Esophagus squamous epithelium (tissue), 5 donors: ENCODE data around the gene TNIP1. TPM values are rescaled to one million over a fixed set of nuclear protein-coding genes. Genes with fewer than 3 reads are reported as not detected.

ENCODE experiments used
- DNase-seq: peaks from one replicate; lab custom pipeline; 2025; lab: John Stamatoyannopoulos, UW
- H3K27ac ChIP-seq, 4 donors: fragments of 200-600 bp; sonication (generic); one replicate each; pipeline ENCODE4 v1.5.1; 2016 to 2019; ENCODE audit warnings: mild to moderate bottlenecking in 1 of 4
- H3K27me3 ChIP-seq, 4 donors: fragments of 200-600 bp; sonication (generic); 1 replicate in 3 of 4; 2 replicates in 1 of 4; pipeline versions ENCODE4 v1.5.1 to v1.6.0; 2017 to 2021; ENCODE audit warnings: antibody characterized with exemption in 1 of 4
- H3K36me3 ChIP-seq, 3 donors: fragments of 200-600 bp; sonication (generic); one replicate each; pipeline ENCODE4 v1.5.1; 2016 to 2019
- H3K4me1 ChIP-seq, 3 donors: fragments of 200-600 bp; sonication (generic); one replicate each; pipeline ENCODE4 v1.5.1; 2017 to 2019
- H3K4me3 ChIP-seq, 4 donors: fragments of 200-600 bp; sonication (generic); 1 replicate in 3 of 4; 2 replicates in 1 of 4; pipeline ENCODE4 v1.5.1; 2016 to 2019; ENCODE audit warnings: mild to moderate bottlenecking in 2 of 4, moderate library complexity in 1 of 4
- H3K9me3 ChIP-seq, 3 donors: fragments of 200-600 bp; sonication (generic); one replicate each; pipeline ENCODE4 v1.5.1; 2016 to 2019
- POLR2A ChIP-seq, 4 donors: fragments of 450-650 bp; IDR thresholded peaks; one replicate each; pipeline ENCODE4 v1.6.1; 2017; ENCODE audit warnings: antibody characterized with exemption in 4 of 4, mild to moderate bottlenecking in 4 of 4, moderate library complexity in 3 of 4
- WGBS, 2 donors: methylation state at CpG; one replicate each; pipeline ENCODE4 v1.1.5; 2018; 5-methylcytosine and 5-hydroxymethylcytosine counted together
- intact Hi-C: fragments of 100-400 bp; cut with DNase I; formaldehyde crosslinking; loops from one replicate; pipeline ENCODE4 v1.15.0; 2022
- total RNA-seq, 4 donors: library from RNA; depleted of rRNA; stranded (reverse); fragments of >200 nt; gene quantifications; one replicate each; pipeline ENCODE4 v1.1.0, GENCODE V29; 2016
- TF ChIP-seq, protein P1 (sequence below), 6 experiments: fragments of 450-650 bp in 4 of 6; fragments of 200-600 bp in 2 of 6; sonication (generic) in 2 of 6; IDR thresholded peaks; one replicate each; pipeline ENCODE4 v1.5.1; 2016 to 2019; ENCODE audit warnings: antibody characterized with exemption in 6 of 6, mild to moderate bottlenecking in 4 of 6, moderate library complexity in 4 of 6
- donor health status: DM: yes; HTN: yes; CAD: no.

TNIP1 gene
- total RNA-seq, 4 donors from 2014 or later, result 55.5 to 109 (median 95.4) TPM

DNA sequence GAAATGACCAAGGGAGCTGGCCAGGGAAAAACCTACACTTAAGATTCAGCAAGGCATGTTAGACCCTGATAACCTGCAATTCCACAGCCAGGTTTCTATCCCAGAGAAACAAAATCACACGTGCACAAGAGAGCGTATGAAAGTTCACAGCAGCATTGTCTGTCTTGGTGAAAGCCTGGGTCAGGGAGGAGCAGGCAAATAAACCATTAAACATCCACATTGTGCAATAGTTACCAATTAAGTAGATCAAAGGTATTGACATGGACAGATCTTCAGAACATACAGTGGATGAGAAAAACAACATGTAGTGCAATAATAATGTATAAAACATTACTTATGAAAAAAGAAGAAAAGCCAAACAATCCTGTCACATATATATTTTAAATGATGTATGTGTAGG lies 76.3 kb downstream of the TNIP1 start:
- TF ChIP-seq POLR2A (IDR thresholded peaks at IDR 0.05), result no peak
- TF ChIP-seq, protein P1, sequence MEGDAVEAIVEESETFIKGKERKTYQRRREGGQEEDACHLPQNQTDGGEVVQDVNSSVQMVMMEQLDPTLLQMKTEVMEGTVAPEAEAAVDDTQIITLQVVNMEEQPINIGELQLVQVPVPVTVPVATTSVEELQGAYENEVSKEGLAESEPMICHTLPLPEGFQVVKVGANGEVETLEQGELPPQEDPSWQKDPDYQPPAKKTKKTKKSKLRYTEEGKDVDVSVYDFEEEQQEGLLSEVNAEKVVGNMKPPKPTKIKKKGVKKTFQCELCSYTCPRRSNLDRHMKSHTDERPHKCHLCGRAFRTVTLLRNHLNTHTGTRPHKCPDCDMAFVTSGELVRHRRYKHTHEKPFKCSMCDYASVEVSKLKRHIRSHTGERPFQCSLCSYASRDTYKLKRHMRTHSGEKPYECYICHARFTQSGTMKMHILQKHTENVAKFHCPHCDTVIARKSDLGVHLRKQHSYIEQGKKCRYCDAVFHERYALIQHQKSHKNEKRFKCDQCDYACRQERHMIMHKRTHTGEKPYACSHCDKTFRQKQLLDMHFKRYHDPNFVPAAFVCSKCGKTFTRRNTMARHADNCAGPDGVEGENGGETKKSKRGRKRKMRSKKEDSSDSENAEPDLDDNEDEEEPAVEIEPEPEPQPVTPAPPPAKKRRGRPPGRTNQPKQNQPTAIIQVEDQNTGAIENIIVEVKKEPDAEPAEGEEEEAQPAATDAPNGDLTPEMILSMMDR (IDR thresholded peaks at IDR 0.05), result no peak
- intact Hi-C loops, result loop anchor here (5.0 kb wide), 1 partner anchor 108 kb away; no protein-coding TSS in a partner anchor
- Histone ChIP-seq H3K4me1 (peaks cover 10 to 75% (median 37%) of the 10 kb centered on the region in 3 donors), H3K9me3 (no peaks in the 10 kb centered on the region), H3K27ac (peak overlapping the region; percentile 28 to 93 (median 78)), H3K27me3 (no peaks in the 10 kb centered on the region), H3K36me3 (no peaks in the 10 kb centered on the region), H3K4me3 (no peak overlapping the region)
- 81 to 91% methylated on average over 2 of the region's 2 CpGs for WGBS, 2 donors
- DNase-seq, result no peak

DNA sequence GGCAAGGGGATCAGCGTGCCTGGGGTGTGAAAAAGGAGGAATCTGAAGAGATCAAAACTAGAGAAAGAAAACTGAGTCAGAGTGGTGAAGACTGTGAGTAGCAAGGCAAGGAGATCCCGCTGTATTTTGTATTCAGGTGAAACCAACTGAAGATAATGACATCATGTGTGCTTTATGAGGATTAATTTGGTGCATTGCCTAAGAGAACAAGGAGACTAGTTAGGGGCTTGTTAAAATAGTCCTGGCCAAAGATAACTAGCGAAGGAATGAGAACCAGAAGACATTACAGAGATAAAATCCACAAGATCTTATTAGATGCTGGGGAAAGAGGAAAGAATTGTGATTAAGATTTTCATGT lies 77.4 kb downstream of the TNIP1 start:
- no peak for DNase-seq
- Histone ChIP-seq H3K27me3 (no peaks in the 10 kb centered on the region), H3K27ac (peak overlapping the region; percentile 28 to 87 (median 68)), H3K4me3 (no peak overlapping the region), H3K4me1 (peaks cover 10 to 72% (median 37%) of the 10 kb centered on the region in 3 donors), H3K9me3 (no peaks in the 10 kb centered on the region), H3K36me3 (no peaks in the 10 kb centered on the region)
- TF ChIP-seq POLR2A (IDR thresholded peaks at IDR 0.05), result no peak
- TF ChIP-seq, protein P1 (IDR thresholded peaks at IDR 0.05), result no peak
- intact Hi-C loops, result loop anchor here (5.0 kb wide), 1 partner anchor 109 kb away; no protein-coding TSS in a partner anchor
- 76 to 77% methylated on average over 3 of the region's 3 CpGs for WGBS, 2 donors

DNA sequence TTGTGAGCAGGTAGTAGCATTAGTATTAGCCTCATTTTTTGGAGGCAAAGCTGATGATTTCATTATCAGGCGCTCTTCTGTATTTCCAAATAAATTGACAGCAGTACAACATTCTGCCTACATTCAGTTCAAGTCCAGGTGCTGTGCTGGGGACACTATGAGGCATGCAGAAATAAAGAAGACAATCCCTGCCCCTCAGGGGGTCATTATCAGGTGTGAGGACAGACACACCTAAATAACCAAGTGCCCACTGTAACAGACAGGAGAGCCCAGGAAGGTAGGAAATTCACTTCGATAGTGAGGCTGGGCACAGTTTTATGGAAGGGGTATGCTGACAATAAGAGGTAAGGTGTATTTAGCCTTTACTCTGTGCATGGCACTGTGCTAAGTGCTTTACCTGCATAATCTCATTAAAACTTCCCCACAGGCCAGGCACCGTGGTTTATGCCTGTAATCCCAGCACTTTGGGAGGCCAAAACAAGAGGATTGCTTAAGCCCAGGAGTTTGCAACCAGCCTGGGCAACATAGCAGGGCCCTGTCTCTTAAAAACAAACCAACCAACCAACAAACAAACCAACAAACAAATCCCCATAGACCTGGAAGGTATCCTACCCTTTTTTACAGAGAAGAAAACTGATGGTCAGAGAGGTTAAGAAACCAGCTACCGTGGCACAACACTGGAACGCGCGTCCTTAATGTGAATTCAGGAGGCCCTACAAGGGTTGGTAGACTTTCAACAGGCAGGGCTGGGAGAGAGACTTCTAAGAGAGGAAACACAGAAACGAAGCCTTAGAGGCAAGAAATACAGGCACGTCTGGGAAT lies 77.9 kb downstream of the TNIP1 start:
- TF ChIP-seq, protein P1 (IDR thresholded peaks at IDR 0.05), result no peak
- TF ChIP-seq POLR2A (IDR thresholded peaks at IDR 0.05), result no peak
- no peak for DNase-seq

DNA sequence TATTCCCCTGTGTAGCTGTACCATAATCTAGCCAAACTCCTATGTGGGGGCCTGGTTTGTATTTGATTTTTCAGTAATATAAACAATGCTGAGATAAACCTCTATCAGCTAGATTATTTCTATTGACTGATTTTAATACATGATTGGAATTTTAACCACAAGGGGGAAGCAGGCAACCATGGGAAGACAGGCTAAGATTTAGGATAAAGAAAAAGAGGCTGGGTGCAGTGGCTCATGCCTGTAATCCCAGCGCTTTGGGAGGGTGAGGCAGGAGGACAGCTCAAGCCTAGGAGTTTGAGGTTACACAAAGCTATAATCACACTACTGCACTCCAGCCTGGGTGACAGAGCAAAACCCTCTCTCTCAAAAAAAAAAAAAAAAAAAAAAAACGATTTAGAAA lies 78.6 kb downstream of the TNIP1 start:
- WGBS, 2 donors, result 31 to 39% methylated on average over 2 of the region's 2 CpGs
- Histone ChIP-seq H3K4me3 (no peak overlapping the region), H3K4me1 (peaks cover 2 to 60% (median 27%) of the 10 kb centered on the region in 3 donors), H3K9me3 (no peaks in the 10 kb centered on the region), H3K36me3 (no peaks in the 10 kb centered on the region), H3K27me3 (no peaks in the 10 kb centered on the region), H3K27ac (no peak overlapping the region)
- DNase-seq, result no peak
- no peak for TF ChIP-seq POLR2A (IDR thresholded peaks at IDR 0.05)
- TF ChIP-seq, protein P1 (IDR thresholded peaks at IDR 0.05), result peak in 5 of 6 experiments; percentile 65 to 80 (median 68)
- intact Hi-C loops, result loop anchor here (5.0 kb wide), 1 partner anchor 110 kb away; no protein-coding TSS in a partner anchor

More for the DNA sequence above, 77.9 kb downstream of the TNIP1 start:
- Histone ChIP-seq H3K36me3 (no peaks in the 10 kb centered on the region), H3K4me1 (peaks cover 9 to 67% (median 33%) of the 10 kb centered on the region in 3 donors), H3K4me3 (no peak overlapping the region), H3K9me3 (no peaks in the 10 kb centered on the region), H3K27me3 (no peaks in the 10 kb centered on the region), H3K27ac (peak overlapping the region; percentile 28 to 87 (median 68))
- 75 to 77% methylated on average over 9 of the region's 9 CpGs for WGBS, 2 donors
- intact Hi-C loops, result loop anchor here (5.0 kb wide), 1 partner anchor 109 kb away; no protein-coding TSS in a partner anchor

DNA sequence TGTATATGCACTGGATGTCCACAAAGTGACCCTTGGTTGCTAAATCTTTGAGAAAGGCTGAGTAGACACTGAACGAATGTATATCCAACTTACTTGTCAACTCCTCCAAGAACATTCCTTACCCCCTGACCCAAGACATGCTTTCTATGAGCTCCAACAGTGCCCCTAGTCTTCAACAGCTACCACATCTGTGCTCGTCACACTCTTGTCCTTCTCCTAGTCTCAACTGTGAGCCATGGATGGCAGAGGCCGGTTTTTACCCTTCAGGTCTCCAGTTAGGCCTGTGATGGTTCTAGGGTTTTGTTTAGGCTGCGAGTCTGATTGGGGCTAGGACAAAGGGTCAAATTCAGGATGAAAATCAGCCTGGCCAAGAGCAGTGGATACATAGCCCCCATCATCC lies 79.4 kb downstream of the TNIP1 start:
- Histone ChIP-seq H3K9me3 (no peaks in the 10 kb centered on the region), H3K27me3 (no peaks in the 10 kb centered on the region), H3K36me3 (no peaks in the 10 kb centered on the region), H3K27ac (no peak overlapping the region), H3K4me1 (peaks cover 0 to 52% (median 19%) of the 10 kb centered on the region in 3 donors), H3K4me3 (no peak overlapping the region)
- WGBS, 2 donors, result 75 to 95% methylated on average over 3 to 4 of the region's 4 CpGs
- no peak for DNase-seq
- TF ChIP-seq, protein P1 (IDR thresholded peaks at IDR 0.05), result no peak
- TF ChIP-seq POLR2A (IDR thresholded peaks at IDR 0.05), result no peak
- intact Hi-C loops, result loop anchor here (5.0 kb wide), 1 partner anchor 111 kb away; no protein-coding TSS in a partner anchor
